ENCODE data around the gene KCTD1. TPM values are rescaled to one million over a fixed set of nuclear protein-coding genes. Genes with fewer than 3 reads are reported as not detected.

The KCTD1 gene
- total and polyA plus RNA-seq, 2 donors from 2014 or later: 48.5 to 83.7 TPM

DNA sequence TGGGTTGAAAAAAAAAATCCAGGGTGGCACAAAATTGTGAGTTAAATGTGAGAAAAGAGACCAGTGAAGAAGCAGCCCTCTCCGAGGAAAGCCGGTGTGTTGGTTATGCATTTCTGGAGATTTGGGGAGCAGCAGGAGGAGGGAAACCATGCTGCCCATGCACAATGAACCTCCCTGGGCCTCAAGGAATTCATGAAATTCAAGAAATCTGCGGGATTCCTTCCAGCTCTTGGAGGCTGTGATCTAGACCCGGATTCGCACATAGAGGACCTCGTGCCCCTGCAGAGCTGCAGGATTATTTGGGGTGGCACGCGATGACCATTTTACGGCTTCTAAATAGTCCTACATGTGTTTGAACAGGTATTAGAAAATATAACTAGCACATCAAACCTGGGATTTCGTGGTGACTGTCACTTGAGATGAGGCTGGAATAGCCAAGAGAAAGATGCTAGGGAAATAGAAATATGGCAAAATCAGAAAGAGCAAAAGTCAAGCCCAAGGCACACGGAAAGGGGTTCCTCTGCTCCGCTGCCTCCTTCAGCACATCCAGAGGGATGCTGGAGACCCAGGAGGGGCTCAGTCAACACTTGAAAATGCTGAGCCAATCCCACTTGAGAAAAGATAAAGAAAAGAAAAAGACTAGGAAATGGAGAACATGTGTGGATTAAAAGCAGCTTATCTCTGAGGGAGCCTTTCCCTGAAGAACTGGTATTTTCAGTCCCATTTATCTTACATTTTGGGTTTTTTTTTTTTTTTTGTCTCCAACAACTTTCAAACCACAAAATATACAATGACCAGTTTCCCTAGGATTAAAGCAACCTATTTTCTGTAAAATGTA is 22.0 kb downstream of the KCTD1 start:
- Histone ChIP-seq H3K9ac (ENCODE audit: low read length in 3 of 3) (no peak overlapping the region), H3K27me3 (ENCODE audit: control insufficient read depth, insufficient read depth, low read length) (no peaks in the 10 kb centered on the region), H3K36me3 (ENCODE audit: control insufficient read depth in 2 of 3, insufficient read depth in 3 of 3, low read length in 3 of 3) (no peaks in the 10 kb centered on the region), H3K27ac (ENCODE audit: low read depth in 2 of 2, low read length in 2 of 2) (no peak overlapping the region), H3K9me3 (ENCODE audit: control insufficient read depth in 2 of 3, insufficient read depth in 1 of 3, low read length in 3 of 3) (no peaks in the 10 kb centered on the region), H3K4me1 (ENCODE audit: control insufficient read depth in 2 of 3, insufficient read depth in 2 of 3, low read depth in 1 of 3, low read length in 3 of 3) (peaks cover 0 to 4% (median 0%) of the 10 kb centered on the region in 3 donors), H3K4me3 (ENCODE audit: low read length in 3 of 3) (no peak overlapping the region)
- DNase-seq (no peak), FAIRE-seq (no peak)
- intact Hi-C loops (cut with DNase I): no loop called here
- TF ChIP-seq, protein P1, sequence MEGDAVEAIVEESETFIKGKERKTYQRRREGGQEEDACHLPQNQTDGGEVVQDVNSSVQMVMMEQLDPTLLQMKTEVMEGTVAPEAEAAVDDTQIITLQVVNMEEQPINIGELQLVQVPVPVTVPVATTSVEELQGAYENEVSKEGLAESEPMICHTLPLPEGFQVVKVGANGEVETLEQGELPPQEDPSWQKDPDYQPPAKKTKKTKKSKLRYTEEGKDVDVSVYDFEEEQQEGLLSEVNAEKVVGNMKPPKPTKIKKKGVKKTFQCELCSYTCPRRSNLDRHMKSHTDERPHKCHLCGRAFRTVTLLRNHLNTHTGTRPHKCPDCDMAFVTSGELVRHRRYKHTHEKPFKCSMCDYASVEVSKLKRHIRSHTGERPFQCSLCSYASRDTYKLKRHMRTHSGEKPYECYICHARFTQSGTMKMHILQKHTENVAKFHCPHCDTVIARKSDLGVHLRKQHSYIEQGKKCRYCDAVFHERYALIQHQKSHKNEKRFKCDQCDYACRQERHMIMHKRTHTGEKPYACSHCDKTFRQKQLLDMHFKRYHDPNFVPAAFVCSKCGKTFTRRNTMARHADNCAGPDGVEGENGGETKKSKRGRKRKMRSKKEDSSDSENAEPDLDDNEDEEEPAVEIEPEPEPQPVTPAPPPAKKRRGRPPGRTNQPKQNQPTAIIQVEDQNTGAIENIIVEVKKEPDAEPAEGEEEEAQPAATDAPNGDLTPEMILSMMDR (IDR thresholded peaks at IDR 0.05; ENCODE audit: borderline replicate concordance, extremely low read depth, insufficient read depth): no peak

DNA sequence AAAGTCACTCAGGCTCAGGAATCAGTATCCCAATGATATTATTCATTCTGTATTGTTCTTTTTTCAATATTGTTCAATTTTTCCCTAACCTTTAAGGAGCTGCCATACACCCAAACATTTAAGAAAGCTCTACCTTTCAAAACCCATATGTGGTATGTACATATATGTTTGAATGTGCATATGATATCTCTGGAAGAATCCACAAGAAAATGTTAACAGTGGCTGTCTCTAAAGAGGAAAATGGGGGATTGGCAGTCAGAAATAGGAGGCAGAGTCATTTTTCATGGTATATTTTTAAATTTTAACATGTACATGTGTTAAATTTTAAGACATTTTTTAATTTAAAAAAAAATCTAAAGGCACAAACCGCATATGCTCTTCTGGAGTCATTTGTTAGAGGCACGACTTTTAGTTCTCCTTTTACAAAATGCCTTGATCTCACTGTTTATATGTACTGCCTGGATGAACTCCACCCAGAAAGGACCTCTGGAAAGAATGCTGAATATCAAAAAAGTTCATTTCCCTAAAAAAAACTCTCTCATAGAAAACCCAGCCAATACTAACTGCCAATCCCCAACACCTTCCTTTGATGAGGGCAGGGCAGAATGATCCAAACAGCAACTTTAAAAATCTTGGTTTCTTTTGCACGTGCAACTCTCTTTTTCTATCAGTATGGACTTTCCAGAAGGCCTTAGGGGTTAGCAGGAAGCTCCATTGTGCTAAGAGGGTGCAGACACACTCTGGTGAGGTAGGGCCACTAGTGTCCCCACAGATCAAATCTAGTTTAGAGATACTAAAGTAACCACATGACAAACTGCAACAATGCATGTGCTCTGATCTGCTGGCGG is 23.6 kb downstream of the KCTD1 start:
- Histone ChIP-seq H3K27me3 (ENCODE audit: control insufficient read depth, insufficient read depth, low read length) (no peaks in the 10 kb centered on the region), H3K4me3 (ENCODE audit: low read length in 3 of 3) (no peak overlapping the region), H3K27ac (ENCODE audit: low read depth in 2 of 2, low read length in 2 of 2) (no peak overlapping the region), H3K36me3 (ENCODE audit: control insufficient read depth in 2 of 3, insufficient read depth in 3 of 3, low read length in 3 of 3) (no peaks in the 10 kb centered on the region), H3K9ac (ENCODE audit: low read length in 3 of 3) (no peak overlapping the region), H3K9me3 (ENCODE audit: control insufficient read depth in 2 of 3, insufficient read depth in 1 of 3, low read length in 3 of 3) (no peaks in the 10 kb centered on the region), H3K4me1 (ENCODE audit: control insufficient read depth in 2 of 3, insufficient read depth in 2 of 3, low read depth in 1 of 3, low read length in 3 of 3) (peaks cover 0 to 4% (median 0%) of the 10 kb centered on the region in 3 donors)
- DNase-seq (no peak), FAIRE-seq (no peak)
- intact Hi-C loops (cut with DNase I): no loop called here
- TF ChIP-seq, protein P1 (IDR thresholded peaks at IDR 0.05; ENCODE audit: borderline replicate concordance, extremely low read depth, insufficient read depth): no peak

DNA sequence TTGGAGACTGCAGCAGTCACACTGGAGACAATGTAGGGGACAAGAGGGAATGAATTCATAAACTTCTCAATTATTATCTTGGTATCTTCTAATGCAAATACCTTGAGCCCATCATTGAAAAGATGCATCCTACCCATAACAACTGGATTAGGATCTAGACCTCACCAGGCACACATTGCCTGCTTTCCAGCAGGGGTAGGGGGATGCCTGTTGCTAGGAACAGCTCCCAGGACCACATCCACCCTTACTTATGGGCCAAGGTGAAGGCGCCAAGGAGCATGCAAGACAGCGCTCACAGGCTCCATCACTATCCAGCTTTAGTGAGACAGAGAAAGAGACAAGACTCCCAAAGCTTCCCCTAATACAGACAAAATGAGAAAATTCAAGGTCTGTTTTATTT is 24.4 kb downstream of the KCTD1 start:
- Histone ChIP-seq H3K9me3 (ENCODE audit: control insufficient read depth in 2 of 3, insufficient read depth in 1 of 3, low read length in 3 of 3) (no peaks in the 10 kb centered on the region), H3K36me3 (ENCODE audit: control insufficient read depth in 2 of 3, insufficient read depth in 3 of 3, low read length in 3 of 3) (no peaks in the 10 kb centered on the region), H3K4me3 (ENCODE audit: low read length in 3 of 3) (no peak overlapping the region), H3K4me1 (ENCODE audit: control insufficient read depth in 2 of 3, insufficient read depth in 2 of 3, low read depth in 1 of 3, low read length in 3 of 3) (peaks cover 0 to 4% (median 0%) of the 10 kb centered on the region in 3 donors), H3K9ac (ENCODE audit: low read length in 3 of 3) (no peak overlapping the region), H3K27ac (ENCODE audit: low read depth in 2 of 2, low read length in 2 of 2) (no peak overlapping the region), H3K27me3 (ENCODE audit: control insufficient read depth, insufficient read depth, low read length) (no peaks in the 10 kb centered on the region)
- FAIRE-seq (no peak), DNase-seq (no peak)
- TF ChIP-seq, protein P1 (IDR thresholded peaks at IDR 0.05; ENCODE audit: borderline replicate concordance, extremely low read depth, insufficient read depth): no peak
- intact Hi-C loops (cut with DNase I): no loop called here

Measured in kidney (tissue), 14 donors.